ENCODE measurements around the gene PSD4.

GRCh38 chr2:113160248-113160647, 13.5 kb upstream of the PSD4 start:
- TF ChIP-seq TAF1 (IDR thresholded peaks at IDR 0.05; ENCODE audit: borderline replicate concordance, insufficient read depth, low read length) (no peak), POLR2AphosphoS5 (IDR thresholded peaks at IDR 0.05; ENCODE audit: low read depth, low read length) (no peak), SIN3A (IDR thresholded peaks at IDR 0.05; ENCODE audit: borderline replicate concordance, insufficient read depth, low read length) (no peak)
- TF ChIP-seq, protein P1, sequence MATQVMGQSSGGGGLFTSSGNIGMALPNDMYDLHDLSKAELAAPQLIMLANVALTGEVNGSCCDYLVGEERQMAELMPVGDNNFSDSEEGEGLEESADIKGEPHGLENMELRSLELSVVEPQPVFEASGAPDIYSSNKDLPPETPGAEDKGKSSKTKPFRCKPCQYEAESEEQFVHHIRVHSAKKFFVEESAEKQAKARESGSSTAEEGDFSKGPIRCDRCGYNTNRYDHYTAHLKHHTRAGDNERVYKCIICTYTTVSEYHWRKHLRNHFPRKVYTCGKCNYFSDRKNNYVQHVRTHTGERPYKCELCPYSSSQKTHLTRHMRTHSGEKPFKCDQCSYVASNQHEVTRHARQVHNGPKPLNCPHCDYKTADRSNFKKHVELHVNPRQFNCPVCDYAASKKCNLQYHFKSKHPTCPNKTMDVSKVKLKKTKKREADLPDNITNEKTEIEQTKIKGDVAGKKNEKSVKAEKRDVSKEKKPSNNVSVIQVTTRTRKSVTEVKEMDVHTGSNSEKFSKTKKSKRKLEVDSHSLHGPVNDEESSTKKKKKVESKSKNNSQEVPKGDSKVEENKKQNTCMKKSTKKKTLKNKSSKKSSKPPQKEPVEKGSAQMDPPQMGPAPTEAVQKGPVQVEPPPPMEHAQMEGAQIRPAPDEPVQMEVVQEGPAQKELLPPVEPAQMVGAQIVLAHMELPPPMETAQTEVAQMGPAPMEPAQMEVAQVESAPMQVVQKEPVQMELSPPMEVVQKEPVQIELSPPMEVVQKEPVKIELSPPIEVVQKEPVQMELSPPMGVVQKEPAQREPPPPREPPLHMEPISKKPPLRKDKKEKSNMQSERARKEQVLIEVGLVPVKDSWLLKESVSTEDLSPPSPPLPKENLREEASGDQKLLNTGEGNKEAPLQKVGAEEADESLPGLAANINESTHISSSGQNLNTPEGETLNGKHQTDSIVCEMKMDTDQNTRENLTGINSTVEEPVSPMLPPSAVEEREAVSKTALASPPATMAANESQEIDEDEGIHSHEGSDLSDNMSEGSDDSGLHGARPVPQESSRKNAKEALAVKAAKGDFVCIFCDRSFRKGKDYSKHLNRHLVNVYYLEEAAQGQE (IDR thresholded peaks at IDR 0.05; ENCODE audit: insufficient read depth in 1 of 2, low read depth in 2 of 2, low read length in 2 of 2), result no peak
